COLO668 (cell line): Measurements from ENCODE around the gene LYST.
A peak's percentile ranks its signal among the peaks of the same experiment; 100 is the strongest.
"Not testable (repeated sequence)": the region's sequence is repeated elsewhere in the genome, so short reads cannot be mapped to it uniquely, and the experiment has no call there.

Experiments
- DNase-seq: peaks from one replicate; lab custom pipeline; 2025; ENCODE audit not compliant: unreplicated experiment; lab: John Stamatoyannopoulos, UW

The LYST gene

GRCh38 chr1:235642011-235642942 lies 224.4 kb downstream of the LYST start:
- DNase-seq, result peak; percentile 91

- DNase-seq, result no peak
These were observed 226.1 kb downstream of the LYST start for GRCh38 chr1:235640580-235640979.

- no peak for DNase-seq
These were observed 227.2 kb downstream of the LYST start for GRCh38 chr1:235639226-235640205.

GRCh38 chr1:235638612-235639011 lies 228.1 kb downstream of the LYST start:
- DNase-seq, result not testable (repeated sequence)

GRCh38 chr1:235637756-235638534 lies 228.8 kb downstream of the LYST start:
- DNase-seq, result no peak

- DNase-seq, result no peak
These were observed 230.6 kb downstream of the LYST start for GRCh38 chr1:235635938-235636662.

- DNase-seq, result no peak
These were observed 234.0 kb downstream of the LYST start for GRCh38 chr1:235632506-235633401.

GRCh38 chr1:235631816-235632215 lies 234.9 kb downstream of the LYST start:
- DNase-seq, result no peak

GRCh38 chr1:235628316-235629005 lies 238.2 kb downstream of the LYST start:
- DNase-seq, result no peak

GRCh38 chr1:235625831-235626230 lies 240.9 kb downstream of the LYST start:
- DNase-seq, result no peak

GRCh38 chr1:235625340-235625739 lies 241.4 kb downstream of the LYST start:
- no peak for DNase-seq

GRCh38 chr1:235624721-235625333 lies 241.9 kb downstream of the LYST start:
- DNase-seq, result no peak

GRCh38 chr1:235622936-235623779 lies 243.5 kb downstream of the LYST start:
- no peak for DNase-seq

- not testable (repeated sequence) for DNase-seq
These were observed 247.6 kb downstream of the LYST start for GRCh38 chr1:235619149-235619548.

- DNase-seq, result no peak
These were observed 248.9 kb downstream of the LYST start for GRCh38 chr1:235617808-235618207.

- no peak for DNase-seq
These were observed 249.6 kb downstream of the LYST start for GRCh38 chr1:235617140-235617539.

- no peak for DNase-seq
These were observed 252.2 kb downstream of the LYST start for GRCh38 chr1:235614442-235614954.
